Stimulated activated naive B cell treated with anti-CD40 and anti-IgM and Interleukin-4, amounts not matched to agents 10 μg/mL and 1 μg/mL and 100 μg/mL, for 72 hours (primary cell): ENCODE data around the gene ZNF546.

Experiments used
- ATAC-seq, 2 donors: fragments of 150-1000 bp; cut with Tn5 transposase; replicated peaks; 2 replicates each; pipeline ENCODE4 v1.10.0; 2021; ENCODE audit warnings: moderate library complexity in 1 of 2
- DNase-seq: peaks from one replicate; pipeline ENCODE4 v3.0.0; 2021
- H3K27ac Mint-ChIP-seq: one replicate; pipeline ENCODE4 v1.8.0; 2022; ENCODE audit warnings: mild to moderate bottlenecking, mixed read lengths
- H3K27me3 Mint-ChIP-seq, 2 donors: one replicate each; pipeline ENCODE4 v1.8.0; 2022; ENCODE audit warnings: mixed read lengths in 2 of 2
- H3K36me3 Mint-ChIP-seq, 2 donors: one replicate each; pipeline ENCODE4 v1.8.0; 2022; ENCODE audit warnings: mixed read lengths in 2 of 2, mild to moderate bottlenecking in 1 of 2
- H3K4me1 Mint-ChIP-seq, 2 donors: one replicate each; pipeline ENCODE4 v1.8.0; 2022; ENCODE audit warnings: mixed read lengths in 2 of 2, mild to moderate bottlenecking in 1 of 2
- H3K4me3 Mint-ChIP-seq, 2 donors: one replicate each; pipeline ENCODE4 v1.8.0; 2022; ENCODE audit warnings: mild to moderate bottlenecking in 2 of 2, mixed read lengths in 2 of 2, moderate library complexity in 1 of 2
- H3K9me3 Mint-ChIP-seq, 2 donors: one replicate each; pipeline ENCODE4 v1.8.0; 2022; ENCODE audit warnings: mixed read lengths in 2 of 2, mild to moderate bottlenecking in 1 of 2

The ZNF546 gene

DNA sequence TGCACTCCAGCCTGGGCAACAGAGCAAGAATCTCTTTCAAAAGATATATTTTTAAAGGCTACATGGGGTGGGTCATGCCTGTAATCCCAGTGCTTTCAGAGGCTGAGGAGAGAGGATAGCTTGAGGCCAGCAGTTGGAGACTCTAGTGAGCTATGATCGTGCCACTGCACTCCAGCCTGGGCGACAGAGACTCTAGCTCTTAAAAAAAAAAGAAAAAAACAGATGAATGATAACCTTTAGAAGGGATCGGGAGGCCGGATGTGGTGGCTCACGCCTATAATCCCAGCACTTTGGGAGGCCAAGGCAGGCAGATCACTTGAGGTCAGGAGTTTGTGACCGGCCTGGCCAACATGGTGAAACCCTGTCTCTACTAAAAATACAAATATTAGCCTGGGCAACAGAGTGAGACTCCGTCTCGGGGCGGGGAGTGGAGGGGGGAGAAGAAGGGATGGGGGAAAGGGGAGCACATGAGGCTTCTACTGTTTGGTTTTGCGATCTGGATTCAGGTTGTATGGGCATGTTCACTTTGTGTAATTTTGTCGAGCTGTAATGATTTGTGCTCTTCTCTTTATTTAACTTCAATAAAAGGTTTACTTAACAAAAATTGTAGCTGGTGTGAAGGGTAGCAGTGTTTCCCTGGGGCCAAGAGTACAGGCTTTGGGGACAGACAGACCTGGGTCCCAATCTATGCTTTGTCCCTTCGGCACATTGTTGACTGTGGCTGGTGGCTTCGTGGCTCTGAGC, 27.0 kb upstream of the ZNF546 start:
- ATAC-seq, result no peak
- Mint-ChIP-seq H3K9me3 (no peaks in the 10 kb centered on the region), H3K4me1 (peaks cover 28 to 41% of the 10 kb centered on the region in 2 donors), H3K27ac (peak overlapping the region; percentile 98), H3K27me3 (no peaks in the 10 kb centered on the region), H3K36me3 (peaks cover 25 to 39% of the 10 kb centered on the region in 2 donors), H3K4me3 (peak overlapping the region; percentile 89 to 94)
- no peak for DNase-seq

DNA sequence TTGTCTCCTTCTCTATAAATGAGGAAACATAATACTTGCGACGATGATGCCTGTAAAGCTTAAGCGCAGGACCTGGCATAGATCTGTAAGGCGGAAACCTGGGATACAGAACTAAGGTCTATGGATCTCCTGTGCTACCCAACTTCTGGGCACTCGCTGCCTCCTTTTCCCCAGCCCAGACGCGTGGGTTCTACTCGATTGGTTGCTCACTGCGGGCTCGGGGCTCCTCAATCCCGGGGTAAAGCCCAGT, 26.5 kb upstream of the ZNF546 start:
- Mint-ChIP-seq H3K27me3 (no peaks in the 10 kb centered on the region), H3K9me3 (no peaks in the 10 kb centered on the region), H3K36me3 (peaks cover 27 to 41% of the 10 kb centered on the region in 2 donors), H3K27ac (peak overlapping the region; percentile 98), H3K4me3 (peak overlapping the region; percentile 89 to 94), H3K4me1 (peaks cover 29 to 41% of the 10 kb centered on the region in 2 donors)
- ATAC-seq, result peak; percentile 14
- DNase-seq, result peak; percentile 13

DNA sequence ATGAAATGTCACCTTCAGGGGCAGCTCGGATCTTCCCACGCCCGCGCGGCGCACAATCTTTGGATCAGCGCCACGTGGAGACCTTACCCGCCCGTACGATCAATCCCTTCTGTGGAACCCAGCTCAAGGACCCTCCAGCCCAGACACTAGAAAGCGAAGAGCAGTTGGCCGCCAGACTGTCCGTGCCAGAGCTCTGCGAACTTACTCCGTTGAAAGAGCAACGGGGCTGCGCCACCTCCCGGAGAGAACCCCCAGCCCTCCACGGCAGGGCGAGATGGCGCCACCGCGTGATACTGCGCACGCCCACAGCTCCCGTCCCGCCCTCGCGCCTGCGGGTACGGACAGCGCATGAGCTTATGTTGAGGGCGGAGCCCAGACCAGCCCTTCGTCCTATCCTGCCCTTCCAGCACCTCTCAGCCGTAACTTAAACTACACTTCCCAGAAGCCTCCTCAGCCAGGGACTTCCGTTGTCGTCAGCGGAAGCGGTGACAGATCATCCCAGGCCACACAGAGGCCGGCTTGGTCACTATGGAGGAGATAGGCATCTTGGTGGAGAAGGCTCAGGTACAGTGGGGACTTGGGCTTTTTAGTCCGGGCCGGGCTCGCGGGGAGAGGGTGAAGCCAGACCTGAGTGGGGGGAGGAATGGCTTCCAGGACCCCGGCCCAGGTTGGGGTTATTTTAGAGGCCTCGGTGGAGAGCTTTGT, 26.0 kb upstream of the ZNF546 start, which contains the start of gene PSMC4:
Gene PSMC4, plus strand, starts transcription at position 491 of the 705 bp plus-strand sequence. Its CDS starts 38 bp downstream, at position 529.
- no peaks in the 10 kb centered on the region for H3K27me3 Mint-ChIP-seq
- DNase-seq (peak; percentile 99), ATAC-seq (peak; percentile 98)
- peak within 1 kb of the TSS; percentile 89 to 94 for H3K4me3 Mint-ChIP-seq
- H3K27ac Mint-ChIP-seq, result peak within 1 kb of the TSS; percentile 98
- peaks cover 29 to 41% of the 10 kb centered on the region in 2 donors for H3K4me1 Mint-ChIP-seq
- H3K36me3 Mint-ChIP-seq, result peaks cover 32 to 46% of the 10 kb centered on the region in 2 donors
- no peaks in the 10 kb centered on the region for H3K9me3 Mint-ChIP-seq

DNA sequence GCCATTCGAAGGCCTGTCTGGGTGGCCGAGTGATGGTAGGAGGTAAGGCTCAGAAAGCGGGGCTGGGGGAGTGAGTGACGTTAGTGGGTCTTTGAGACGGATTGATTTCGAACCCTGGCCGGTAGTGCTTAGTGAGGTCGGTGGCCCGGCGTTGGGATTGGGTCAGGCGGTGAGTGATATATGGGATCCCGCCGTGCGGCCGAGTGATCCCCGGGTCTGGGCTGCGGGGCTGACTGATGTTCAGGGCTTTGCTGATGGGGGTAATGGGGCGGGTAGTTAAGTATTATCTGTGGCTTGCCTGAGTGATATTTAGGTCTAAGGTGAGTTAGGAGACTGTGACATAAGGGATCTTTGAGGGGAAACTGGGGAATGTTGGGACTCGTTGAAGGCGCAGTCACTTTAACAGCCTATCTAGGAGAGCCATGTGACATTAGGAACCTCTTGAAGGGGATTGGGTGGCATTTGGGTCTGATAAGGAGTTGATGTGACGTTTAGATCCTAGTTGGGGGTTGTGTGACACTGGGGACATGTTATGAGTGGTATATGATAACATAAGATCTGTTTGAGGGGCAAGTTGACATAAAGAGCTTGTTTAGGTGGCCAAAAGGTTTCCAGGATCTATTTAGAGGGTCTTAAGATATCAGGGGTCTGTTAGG, 25.4 kb upstream of the ZNF546 start:
- peak overlapping the region; percentile 98 for H3K27ac Mint-ChIP-seq
- no peaks in the 10 kb centered on the region for H3K9me3 Mint-ChIP-seq
- peak overlapping the region; percentile 89 to 94 for H3K4me3 Mint-ChIP-seq
- DNase-seq (no peak), ATAC-seq (peak in 1 of 2 donors; percentile 0)
- peaks cover 29 to 41% of the 10 kb centered on the region in 2 donors for H3K4me1 Mint-ChIP-seq
- H3K36me3 Mint-ChIP-seq, result peaks cover 34 to 47% of the 10 kb centered on the region in 2 donors
- no peaks in the 10 kb centered on the region for H3K27me3 Mint-ChIP-seq

DNA sequence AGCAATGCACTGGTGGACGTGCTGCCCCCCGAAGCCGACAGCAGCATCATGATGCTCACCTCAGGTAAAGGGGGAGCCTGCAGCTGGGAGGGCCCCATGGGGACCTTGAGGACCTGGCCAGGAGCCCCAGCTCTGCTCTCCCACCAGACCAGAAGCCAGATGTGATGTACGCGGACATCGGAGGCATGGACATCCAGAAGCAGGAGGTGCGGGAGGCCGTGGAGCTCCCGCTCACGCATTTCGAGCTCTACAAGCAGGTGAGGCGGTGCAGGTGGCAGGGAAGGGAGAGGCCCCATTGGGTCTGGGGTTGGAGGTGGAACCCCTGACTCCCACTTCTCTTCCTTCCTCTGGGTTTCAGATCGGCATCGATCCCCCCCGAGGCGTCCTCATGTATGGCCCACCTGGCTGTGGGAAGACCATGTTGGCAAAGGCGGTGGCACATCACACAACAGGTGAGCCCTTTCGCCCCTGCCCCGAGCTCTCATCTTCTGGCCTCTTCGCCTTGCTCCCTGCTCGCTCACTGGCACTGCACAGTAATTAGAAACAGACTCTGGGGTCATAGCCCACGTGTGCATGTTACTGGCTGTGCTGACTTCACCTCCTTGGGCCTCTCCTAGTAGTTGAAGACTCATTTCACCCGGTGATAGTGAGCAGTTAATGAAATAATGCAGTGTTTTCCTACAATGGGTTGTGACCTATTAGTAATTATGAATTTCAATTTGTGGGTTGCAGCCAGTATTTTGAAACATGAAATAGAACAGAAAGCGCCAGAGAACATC, 22.3 kb upstream of the ZNF546 start:
- peak overlapping the region; percentile 62 for H3K27ac Mint-ChIP-seq
- H3K27me3 Mint-ChIP-seq, result no peaks in the 10 kb centered on the region
- H3K4me1 Mint-ChIP-seq, result peaks cover 26 to 29% of the 10 kb centered on the region in 2 donors
- DNase-seq (no peak), ATAC-seq (no peak)
- H3K4me3 Mint-ChIP-seq, result no peak overlapping the region
- H3K36me3 Mint-ChIP-seq, result peaks cover 48 to 66% of the 10 kb centered on the region in 2 donors
- H3K9me3 Mint-ChIP-seq, result no peaks in the 10 kb centered on the region

DNA sequence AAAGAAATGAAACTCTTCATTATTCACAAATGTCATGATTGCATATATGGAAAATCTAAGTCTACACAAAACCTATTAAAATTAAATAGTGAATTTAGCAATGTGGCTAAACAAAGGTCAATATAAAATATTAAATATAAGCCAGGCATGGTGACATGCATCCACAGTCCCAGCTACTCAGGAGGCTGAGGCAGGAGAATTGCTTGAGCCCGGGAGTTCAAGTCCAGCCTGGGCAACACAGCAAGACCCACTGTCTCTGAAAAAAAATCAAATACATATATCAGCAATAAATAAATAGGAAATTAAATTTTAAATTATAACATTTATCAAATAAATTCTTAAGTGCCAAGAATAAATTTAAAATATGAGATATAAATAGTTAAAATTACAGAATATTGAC, 14.0 kb upstream of the ZNF546 start:
- Mint-ChIP-seq H3K4me1 (no peaks in the 10 kb centered on the region), H3K27ac (no peak overlapping the region), H3K27me3 (no peaks in the 10 kb centered on the region), H3K36me3 (peaks cover 60 to 83% of the 10 kb centered on the region in 2 donors), H3K9me3 (peaks cover 20 to 23% of the 10 kb centered on the region in 2 donors), H3K4me3 (no peak overlapping the region)
- no peak for DNase-seq
- ATAC-seq, result no peak

DNA sequence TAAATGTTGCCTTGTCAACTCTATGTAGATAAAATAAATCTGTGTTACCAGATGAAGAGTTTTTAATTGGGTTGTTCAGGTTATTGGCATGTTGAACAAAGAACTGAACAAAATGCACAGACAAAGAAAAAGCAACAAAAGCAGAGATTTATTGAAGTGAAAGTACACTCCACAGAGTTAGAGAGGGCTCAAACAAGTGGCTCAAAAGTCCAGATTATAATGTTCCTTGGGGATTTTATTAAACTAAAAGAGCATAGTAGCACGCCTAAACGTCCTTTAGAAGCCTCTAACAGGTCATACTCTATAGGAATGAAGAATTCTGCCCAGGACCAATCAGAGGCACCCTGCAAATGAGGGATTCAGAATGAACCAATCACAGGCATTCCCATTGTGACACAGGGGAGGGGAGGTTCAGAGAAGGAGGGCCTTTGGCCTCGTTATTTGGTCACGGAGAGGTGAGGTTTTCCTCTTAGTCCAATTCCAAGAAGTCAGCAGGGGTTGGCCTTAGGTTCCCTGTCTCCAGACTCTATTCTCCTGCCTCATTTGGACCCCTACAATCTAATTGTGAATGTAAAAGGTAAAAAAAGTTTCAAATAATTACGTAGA, 13.1 kb upstream of the ZNF546 start:
- H3K9me3 Mint-ChIP-seq, result peaks cover 20 to 23% of the 10 kb centered on the region in 2 donors
- H3K27ac Mint-ChIP-seq, result no peak overlapping the region
- no peaks in the 10 kb centered on the region for H3K27me3 Mint-ChIP-seq
- ATAC-seq (no peak), DNase-seq (no peak)
- H3K4me3 Mint-ChIP-seq, result no peak overlapping the region
- H3K36me3 Mint-ChIP-seq, result peaks cover 56 to 79% of the 10 kb centered on the region in 2 donors
- H3K4me1 Mint-ChIP-seq, result peaks cover 0 to under 1% of the 10 kb centered on the region in 2 donors

DNA sequence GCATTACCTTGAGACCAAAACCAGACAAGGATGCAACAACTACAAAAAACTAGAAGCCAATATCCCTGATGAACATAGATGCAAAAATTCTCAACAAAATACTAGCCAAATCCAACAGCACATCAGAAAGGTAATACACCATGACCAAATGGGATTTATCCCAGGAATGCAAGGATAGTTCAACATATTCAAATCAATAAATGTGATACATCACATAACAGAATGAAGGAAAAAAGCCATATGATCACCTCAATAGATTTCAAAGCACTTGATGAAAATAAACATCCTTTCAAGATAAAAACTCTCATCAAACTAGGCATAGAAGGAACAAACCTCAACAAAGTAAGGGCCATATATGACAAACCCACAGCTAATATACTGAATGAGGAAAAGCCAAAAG, 10.2 kb upstream of the ZNF546 start:
- H3K36me3 Mint-ChIP-seq, result peaks cover 42 to 71% of the 10 kb centered on the region in 2 donors
- H3K4me1 Mint-ChIP-seq, result peaks cover 11 to 17% of the 10 kb centered on the region in 2 donors
- H3K9me3 Mint-ChIP-seq, result peaks cover 20 to 23% of the 10 kb centered on the region in 2 donors
- DNase-seq, result no peak
- no peak overlapping the region for H3K4me3 Mint-ChIP-seq
- no peak for ATAC-seq
- H3K27ac Mint-ChIP-seq, result no peak overlapping the region
- no peaks in the 10 kb centered on the region for H3K27me3 Mint-ChIP-seq

DNA sequence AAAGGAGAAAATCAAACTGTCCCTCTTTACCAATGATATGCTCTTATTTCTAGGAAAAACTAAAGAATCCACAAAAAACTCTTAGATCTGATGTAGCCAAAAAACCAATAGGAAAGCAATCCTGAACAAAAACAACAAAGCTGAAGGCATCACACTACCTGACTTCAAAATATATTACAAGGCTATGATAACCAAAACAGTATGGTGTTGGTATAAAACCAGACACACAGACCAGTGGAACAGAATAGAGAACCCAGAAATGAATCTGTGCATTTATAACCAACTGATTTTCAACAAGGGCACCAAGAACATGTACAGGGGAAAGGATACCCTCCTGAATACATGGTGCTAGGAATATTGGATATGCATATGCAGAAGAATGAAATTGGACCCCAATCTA, 9.7 kb upstream of the ZNF546 start:
- Mint-ChIP-seq H3K9me3 (peaks cover 20 to 23% of the 10 kb centered on the region in 2 donors), H3K4me3 (no peak overlapping the region), H3K36me3 (peaks cover 42 to 71% of the 10 kb centered on the region in 2 donors), H3K27ac (no peak overlapping the region), H3K27me3 (no peaks in the 10 kb centered on the region), H3K4me1 (peaks cover 13 to 20% of the 10 kb centered on the region in 2 donors)
- ATAC-seq, result no peak
- DNase-seq, result no peak

DNA sequence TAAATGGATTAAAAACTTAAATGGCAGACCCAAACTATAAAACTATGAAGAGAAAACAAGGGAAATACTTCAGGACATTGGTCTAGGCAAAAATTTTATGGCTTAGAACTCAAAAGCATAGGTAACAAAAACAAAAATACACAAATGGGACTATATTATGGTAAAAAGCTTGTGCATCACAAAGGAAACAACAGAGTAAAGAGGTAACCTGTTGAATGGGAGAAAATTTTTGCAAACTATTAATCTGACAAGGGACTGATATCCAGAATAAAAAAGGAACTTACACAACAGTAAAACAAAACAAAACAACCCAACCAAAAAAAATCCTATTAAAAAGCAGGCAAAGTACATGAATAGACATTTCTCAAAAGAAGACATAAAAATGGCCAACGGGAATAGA, 9.3 kb upstream of the ZNF546 start:
- Mint-ChIP-seq H3K4me3 (no peak overlapping the region), H3K27me3 (no peaks in the 10 kb centered on the region), H3K9me3 (peaks cover 20 to 23% of the 10 kb centered on the region in 2 donors), H3K27ac (no peak overlapping the region), H3K4me1 (peaks cover 15 to 23% of the 10 kb centered on the region in 2 donors), H3K36me3 (peaks cover 42 to 67% of the 10 kb centered on the region in 2 donors)
- no peak for ATAC-seq
- no peak for DNase-seq

DNA sequence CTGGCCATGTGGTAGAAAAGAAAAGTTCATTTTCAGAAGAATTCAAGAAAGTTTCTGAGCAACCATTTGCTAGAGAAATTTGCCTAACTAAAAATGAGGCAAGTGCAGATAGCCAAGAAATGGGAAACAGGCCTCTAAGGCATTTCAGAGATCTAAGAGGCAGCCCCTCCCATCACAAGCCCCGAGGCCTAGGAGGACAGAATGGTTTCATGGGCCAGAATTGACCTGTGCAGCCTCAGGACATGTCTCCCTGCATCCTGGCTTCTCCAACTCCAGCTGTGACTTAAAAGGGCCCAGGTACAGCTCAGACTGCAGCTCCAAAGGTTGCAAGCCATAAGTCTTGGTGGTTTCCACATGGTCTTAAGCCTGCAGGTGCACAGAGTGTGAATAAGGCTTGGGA, 3.3 kb upstream of the ZNF546 start:
- peaks cover 23 to 50% of the 10 kb centered on the region in 2 donors for H3K4me1 Mint-ChIP-seq
- H3K9me3 Mint-ChIP-seq, result peaks cover 5% of the 10 kb centered on the region in 2 donors
- H3K4me3 Mint-ChIP-seq, result no peak overlapping the region
- H3K27me3 Mint-ChIP-seq, result no peaks in the 10 kb centered on the region
- H3K27ac Mint-ChIP-seq, result no peak overlapping the region
- no peak for DNase-seq
- ATAC-seq, result no peak
- H3K36me3 Mint-ChIP-seq, result peaks cover 13 to 41% of the 10 kb centered on the region in 2 donors

DNA sequence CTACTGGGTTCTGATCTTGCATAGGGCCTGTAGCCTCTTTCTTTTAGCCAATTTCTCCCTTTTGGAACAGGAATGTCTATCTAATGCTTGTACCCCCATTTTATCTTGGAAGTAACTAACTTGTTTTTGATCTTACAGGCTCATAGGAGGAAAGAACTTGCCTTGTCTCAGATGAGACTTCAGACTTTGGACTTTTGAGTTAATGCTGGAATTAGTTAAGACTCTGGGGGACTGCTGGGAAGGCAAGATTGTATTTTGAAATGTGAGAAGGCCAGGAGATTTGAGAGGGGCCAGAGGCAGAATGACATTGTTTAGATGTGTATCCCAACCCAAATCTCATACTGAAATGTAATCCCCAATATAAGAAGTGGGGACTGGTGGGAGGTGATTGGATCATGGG, 2.5 kb upstream of the ZNF546 start:
- peaks cover 21 to 50% of the 10 kb centered on the region in 2 donors for H3K4me1 Mint-ChIP-seq
- ATAC-seq, result no peak
- DNase-seq, result no peak
- H3K27ac Mint-ChIP-seq, result no peak overlapping the region
- peaks cover 5% of the 10 kb centered on the region in 2 donors for H3K9me3 Mint-ChIP-seq
- no peaks in the 10 kb centered on the region for H3K27me3 Mint-ChIP-seq
- H3K36me3 Mint-ChIP-seq, result peaks cover 13 to 38% of the 10 kb centered on the region in 2 donors
- H3K4me3 Mint-ChIP-seq, result no peak overlapping the region

DNA sequence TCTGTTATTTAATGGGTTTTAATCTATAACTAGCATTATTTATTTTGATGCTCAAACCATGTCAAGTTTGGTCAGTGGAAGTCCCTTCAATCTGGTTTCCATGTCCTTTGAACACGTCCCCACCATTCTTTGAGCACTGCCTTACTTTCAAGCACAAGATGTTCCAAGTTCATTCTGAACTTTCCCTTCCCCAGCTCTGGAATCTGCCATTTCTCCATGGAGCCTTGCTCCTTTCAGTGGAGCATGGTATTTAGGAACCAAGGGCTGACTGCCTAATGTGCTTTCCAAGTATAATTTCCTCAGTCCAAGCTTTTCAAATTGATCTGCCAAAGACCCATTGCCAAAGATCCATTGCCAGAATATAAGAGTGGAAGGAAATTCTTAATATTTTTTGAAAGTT, 1.1 kb upstream of the ZNF546 start:
- ATAC-seq (no peak), DNase-seq (no peak)
- Mint-ChIP-seq H3K4me1 (peaks cover 16 to 38% of the 10 kb centered on the region in 2 donors), H3K4me3 (peak overlapping the region; percentile 60 to 72), H3K36me3 (peaks cover 13 to 29% of the 10 kb centered on the region in 2 donors), H3K9me3 (peaks cover 5% of the 10 kb centered on the region in 2 donors), H3K27ac (no peak overlapping the region), H3K27me3 (no peaks in the 10 kb centered on the region)
